Stimulated activated CD8-positive, alpha-beta memory T cell treated with anti-CD3 and anti-CD28 coated beads, Interleukin-12 subunit alpha, Interleukin-12 subunit beta, amount 100 ng/mL, for 1 hour (primary cell): ENCODE results near the gene JAK2.

ENCODE experiments used
- DNase-seq: peaks from one replicate; pipeline ENCODE4 v3.0.0-alpha.2; 2020; ENCODE audit warnings: low read depth

The JAK2 gene

DNA sequence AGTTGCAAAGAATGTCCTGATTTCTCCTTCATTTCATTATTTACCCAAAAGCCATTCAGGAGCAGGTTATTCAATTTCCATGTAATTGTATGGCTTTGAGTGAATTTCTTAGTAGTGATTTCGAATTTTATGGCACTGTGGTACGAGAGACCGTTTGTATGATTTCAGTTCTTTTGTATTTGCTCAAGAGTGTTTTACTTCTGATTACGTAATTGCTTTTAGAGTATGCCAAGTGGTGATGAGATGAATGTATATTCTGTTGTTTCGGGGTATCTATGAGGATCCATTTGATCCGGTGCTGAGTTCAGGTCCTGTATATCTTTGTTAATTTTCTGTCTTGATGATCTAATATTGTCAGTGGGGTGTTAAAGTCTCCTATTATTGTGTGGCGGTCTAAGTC, 159.1 kb downstream of the JAK2 start:
- DNase-seq: no peak

DNA sequence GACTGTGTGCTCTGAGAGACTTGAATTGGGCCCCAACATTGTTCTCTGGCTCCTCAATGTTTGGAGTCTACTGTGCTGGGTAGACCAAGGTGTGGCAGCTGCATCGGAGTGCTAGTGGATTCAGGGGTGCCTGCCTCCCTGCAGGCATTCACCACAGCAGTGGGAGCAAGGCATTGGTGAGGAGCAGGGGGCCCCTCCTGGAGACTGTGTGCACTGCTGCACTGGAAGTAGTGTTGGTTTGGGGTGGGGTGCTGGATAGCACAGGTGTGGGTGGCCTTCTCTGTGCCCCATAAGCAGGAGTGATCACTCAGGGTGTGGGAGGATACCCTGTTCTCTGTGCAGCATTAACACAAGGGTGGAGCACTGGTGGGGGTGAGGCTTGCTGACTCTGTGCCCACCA, 161.2 kb downstream of the JAK2 start:
- DNase-seq: no peak
